H1 (cell line): ENCODE measurements around the gene GOLGA6L25. TPM values are rescaled to one million over a fixed set of nuclear protein-coding genes. Genes with fewer than 3 reads are reported as not detected.
"Not testable (repeated sequence)": the region's sequence is repeated elsewhere in the genome, so short reads cannot be mapped to it uniquely, and the experiment has no call there.

ENCODE experiments used
- CTCF ChIA-PET: fragments of 300-600 bp; sonication (Branson Sonifier 250); formaldehyde crosslinking; loops from one replicate; lab custom pipeline; 2021; ENCODE audit not compliant: partially characterized antibody; lab: Charles Lee
- POLR2A ChIA-PET: fragments of 300-600 bp; sonication (Branson Sonifier 250); formaldehyde crosslinking; loops from one replicate; lab custom pipeline; 2021; ENCODE audit warnings: inconsistent platforms; ENCODE audit not compliant: partially characterized antibody; lab: Charles Lee
- DNase-seq, 2 experiments: peaks; one replicate each; pipeline versions ENCODE4 v3.0.0 to v3.0.0-alpha.2; 2010 to 2022; ENCODE audit warnings: low spot score in 2 of 2, low read depth in 1 of 2, mixed read lengths in 1 of 2
- FAIRE-seq: peaks from 2 replicates; lab custom pipeline; 2011; peaks lifted over from hg19 to GRCh38; lab: Jason Lieb, UNC
- H2AFZ ChIP-seq: 2 replicates; pipeline ENCODE4 v1.8.1; 2012; ENCODE audit warnings: low read length, inconsistent platforms
- H2AK5ac ChIP-seq: 2 replicates; pipeline ENCODE4 v1.6.1; 2013; ENCODE audit warnings: low read depth, low read length
- H2BK120ac ChIP-seq: replicated peaks from 2 replicates; pipeline ENCODE3; 2013; ENCODE audit warnings: low read depth, low read length, inconsistent platforms
- H2BK12ac ChIP-seq: 2 replicates; pipeline ENCODE4 v1.6.1; 2013; ENCODE audit warnings: low read depth, low read length
- H2BK15ac ChIP-seq: 2 replicates; pipeline ENCODE4 v1.6.1; 2013; ENCODE audit warnings: low read length
- H2BK20ac ChIP-seq: 2 replicates; pipeline ENCODE4 v1.6.1; 2013; ENCODE audit warnings: low read length
- H2BK5ac ChIP-seq: 2 replicates; pipeline ENCODE4 v1.6.1; 2013; ENCODE audit warnings: low read depth, low read length
- H3K14ac ChIP-seq: 2 replicates; pipeline ENCODE4 v1.6.1; 2013; ENCODE audit warnings: inconsistent platforms; ENCODE audit not compliant: insufficient read length
- H3K18ac ChIP-seq: 2 replicates; pipeline ENCODE4 v1.6.1; 2013; ENCODE audit warnings: low read length; ENCODE audit errors: extremely low read depth
- H3K23ac ChIP-seq: 2 replicates; pipeline ENCODE4 v1.6.1; 2013; ENCODE audit warnings: inconsistent platforms; ENCODE audit not compliant: insufficient read length
- H3K23me2 ChIP-seq: 2 replicates; pipeline ENCODE4 v1.6.1; 2013; ENCODE audit warnings: low read depth, low read length
- H3K27ac ChIP-seq: 2 replicates; pipeline ENCODE4 v1.6.1; 2011; ENCODE audit warnings: low read depth, low read length, inconsistent platforms
- H3K27me3 ChIP-seq, 4 experiments: replicated peaks in 1 of 4; 1 replicate in 1 of 4; 2 replicates in 3 of 4; pipeline versions ENCODE4 v1.6.1 to v1.8.1; 2011 to 2013; ENCODE audit warnings: low read length in 3 of 4, mild to moderate bottlenecking in 3 of 4, inconsistent platforms in 2 of 4, mixed read lengths in 2 of 4, moderate library complexity in 1 of 4; ENCODE audit not compliant: control insufficient read depth in 3 of 4, insufficient read depth in 3 of 4; ENCODE audit errors: extremely low read depth in 1 of 4
- H3K36me3 ChIP-seq, 4 experiments: 2 replicates each; pipeline versions ENCODE4 v1.6.1 to v1.8.1; 2011 to 2013; ENCODE audit warnings: mild to moderate bottlenecking in 4 of 4, low read length in 3 of 4, moderate library complexity in 2 of 4, control low read depth in 1 of 4, inconsistent platforms in 1 of 4; ENCODE audit not compliant: insufficient read depth in 4 of 4, control insufficient read depth in 2 of 4
- H3K4ac ChIP-seq: replicated peaks from 2 replicates; pipeline ENCODE3; 2013; ENCODE audit warnings: low read length, low read depth, mixed read lengths, inconsistent platforms; ENCODE audit not compliant: insufficient read length
- H3K4me1 ChIP-seq, 4 experiments: replicated peaks in 1 of 4; 1 replicate in 1 of 4; 2 replicates in 3 of 4; pipeline versions ENCODE4 v1.6.1 to v1.8.1; 2011 to 2013; ENCODE audit warnings: low read length in 3 of 4, inconsistent platforms in 2 of 4, mixed read lengths in 1 of 4; ENCODE audit not compliant: insufficient read depth in 4 of 4, control insufficient read depth in 3 of 4
- H3K4me2 ChIP-seq, 2 experiments: 2 replicates each; pipeline versions ENCODE4 v1.6.1 to v1.8.1; 2011 to 2013; ENCODE audit warnings: low read depth in 2 of 2, low read length in 2 of 2, control low read depth in 1 of 2, inconsistent platforms in 1 of 2, mild to moderate bottlenecking in 1 of 2; ENCODE audit not compliant: insufficient read depth in 1 of 2
- H3K4me3 ChIP-seq, 4 experiments: fragments of 200-600, 300-600 bp in 1 of 4; sonication (generic), shearing (Covaris generic), sonication (Bioruptor Twin) in 1 of 4; 2 replicates each; pipeline versions ENCODE4 v1.5.1 to v1.8.1; 2011 to 2016; ENCODE audit warnings: low read length in 4 of 4, low read depth in 3 of 4, control low read depth in 2 of 4, inconsistent platforms in 2 of 4, mild to moderate bottlenecking in 2 of 4, mixed read lengths in 1 of 4, moderate library complexity in 1 of 4; ENCODE audit not compliant: insufficient read depth in 2 of 4; ENCODE audit errors: extremely low read depth in 1 of 4
- H3K56ac ChIP-seq: replicated peaks from 2 replicates; pipeline ENCODE3; 2013; ENCODE audit warnings: low read depth, mild to moderate bottlenecking, mixed read lengths, low read length, inconsistent platforms; ENCODE audit not compliant: insufficient read length
- H3K79me1 ChIP-seq: 2 replicates; pipeline ENCODE4 v1.6.1; 2013; ENCODE audit warnings: low read depth, low read length, control low read depth
- H3K79me2 ChIP-seq, 2 experiments: 2 replicates each; pipeline versions ENCODE4 v1.6.1 to v1.8.1; 2012 to 2013; ENCODE audit warnings: low read length in 2 of 2, mild to moderate bottlenecking in 2 of 2, inconsistent platforms in 1 of 2; ENCODE audit not compliant: insufficient read depth in 2 of 2, control insufficient read depth in 1 of 2
- H3K9ac ChIP-seq, 4 experiments: replicated peaks in 1 of 4; 1 replicate in 1 of 4; 2 replicates in 3 of 4; pipeline versions ENCODE4 v1.6.1 to v1.8.1; 2011 to 2013; ENCODE audit warnings: low read depth in 3 of 4, low read length in 3 of 4, control low read depth in 2 of 4, mild to moderate bottlenecking in 2 of 4, moderate library complexity in 2 of 4, inconsistent platforms in 1 of 4; ENCODE audit errors: extremely low read depth in 1 of 4
- H3K9me3 ChIP-seq, 2 experiments: 2 replicates each; pipeline versions ENCODE4 v1.6.1 to v1.8.1; 2012 to 2013; ENCODE audit warnings: mild to moderate bottlenecking in 2 of 2, moderate library complexity in 2 of 2, control low read depth in 1 of 2, inconsistent platforms in 1 of 2, low read depth in 1 of 2, low read length in 1 of 2, mixed read lengths in 1 of 2; ENCODE audit not compliant: insufficient read depth in 2 of 2
- H4K20me1 ChIP-seq, 2 experiments: replicated peaks in 1 of 2; 2 replicates each; pipeline versions ENCODE3 to v1.8.1; 2011 to 2013; ENCODE audit warnings: inconsistent platforms in 2 of 2, low read length in 2 of 2, mild to moderate bottlenecking in 1 of 2; ENCODE audit not compliant: insufficient read depth in 2 of 2, control insufficient read depth in 1 of 2
- H4K5ac ChIP-seq: 2 replicates; pipeline ENCODE4 v1.6.1; 2013; ENCODE audit warnings: low read length, low read depth, mixed read lengths, inconsistent platforms; ENCODE audit not compliant: insufficient read length
- H4K8ac ChIP-seq: 2 replicates; pipeline ENCODE4 v1.8.0; 2013; ENCODE audit warnings: mild to moderate bottlenecking, moderate library complexity, low read length, inconsistent platforms; ENCODE audit not compliant: insufficient read depth; ENCODE audit errors: extremely low read depth
- H4K91ac ChIP-seq: replicated peaks from 2 replicates; pipeline ENCODE3; 2013; ENCODE audit warnings: low read length, mixed read lengths, inconsistent platforms; ENCODE audit not compliant: insufficient read length
- WGBS, 2 experiments: shearing (Covaris generic) in 1 of 2; methylation state at CpG; one replicate each; pipeline versions ENCODE4 v1.1.6 to v1.1.7; 2013 to 2015; ENCODE audit warnings: low lambda C conversion rate in 2 of 2, mixed read lengths in 2 of 2, inconsistent platforms in 1 of 2, low coverage in 1 of 2, missing lambda C conversion rate in 1 of 2; ENCODE audit not compliant: insufficient replicate concordance in 2 of 2, insufficient coverage in 1 of 2, insufficient read length in 1 of 2; ENCODE audit errors: extremely low coverage in 1 of 2, missing lambda C conversion rate in 1 of 2; 5-methylcytosine and 5-hydroxymethylcytosine counted together
- polyA plus RNA-seq, 7 experiments: library from polyadenylated mRNA; depleted of rRNA in 3 of 7; stranded (reverse) in 5 of 7; unstranded in 2 of 7; fragments of >200 nt in 5 of 7; fragments of 200-250 nt in 2 of 7; gene quantifications; 1 replicate in 5 of 7; 2 replicates in 1 of 7; 4 replicates in 1 of 7; pipeline versions ENCODE4 v1.2.1 to v1.2.3, GENCODE V29; 2011 to 2013; ENCODE audit warnings: missing spikeins in 2 of 7, mixed read lengths in 2 of 7
- total RNA-seq: library from RNA; stranded (reverse); fragmentation: NEBNext Ultra II Directional; extraction: Animal tissue kit (Norgen Biotek cat#: 25700); gene quantifications from 2 replicates; pipeline ENCODE4 v1.2.1, GENCODE V29; 2021

The GOLGA6L25 gene
- total and polyA plus RNA-seq, 2 of the 8 experiments (the other 6 are each of a cell fraction or from before 2014, with no cell fraction given) = not detected

GRCh38 chr15:28573351-28573750 lies 20.0 kb downstream of the GOLGA6L25 start:
- H2AK5ac ChIP-seq, H3K9me3 ChIP-seq, H3K4ac ChIP-seq, H3K4me3 ChIP-seq, H2BK20ac ChIP-seq, H4K91ac ChIP-seq, H2AFZ ChIP-seq, H3K79me1 ChIP-seq, H3K18ac ChIP-seq, H2BK12ac ChIP-seq, H3K27me3 ChIP-seq, H3K36me3 ChIP-seq, H3K14ac ChIP-seq, H4K8ac ChIP-seq, POLR2A ChIA-PET, H3K9ac ChIP-seq, H4K5ac ChIP-seq, H3K56ac ChIP-seq, H4K20me1 ChIP-seq, CTCF ChIA-PET, DNase-seq, H3K4me2 ChIP-seq, H3K4me1 ChIP-seq, H2BK120ac ChIP-seq, H3K27ac ChIP-seq, H2BK5ac ChIP-seq, FAIRE-seq, H3K23ac ChIP-seq, H3K23me2 ChIP-seq, H2BK15ac ChIP-seq, H3K79me2 ChIP-seq: not testable (repeated sequence)
- WGBS, 2 experiments = 98% methylated on average over 10 of the region's 13 CpGs; no CpG with 5 or more reads in 1 of the 2 experiments

- H3K36me3 ChIP-seq, H3K18ac ChIP-seq, H4K91ac ChIP-seq, H4K20me1 ChIP-seq, H2BK20ac ChIP-seq, H2BK15ac ChIP-seq, POLR2A ChIA-PET, H4K8ac ChIP-seq, FAIRE-seq, H3K27ac ChIP-seq, H3K9ac ChIP-seq, H3K4me1 ChIP-seq, H3K23me2 ChIP-seq, H3K79me2 ChIP-seq, H2AK5ac ChIP-seq, DNase-seq, H2BK120ac ChIP-seq, H3K9me3 ChIP-seq, H3K23ac ChIP-seq, H3K27me3 ChIP-seq, H4K5ac ChIP-seq, H3K4ac ChIP-seq, H2BK12ac ChIP-seq, CTCF ChIA-PET, H3K4me3 ChIP-seq, H3K56ac ChIP-seq, H2AFZ ChIP-seq, H3K79me1 ChIP-seq, H2BK5ac ChIP-seq, H3K14ac ChIP-seq: not testable (repeated sequence)
- H3K4me2 ChIP-seq = 0 out of 4 replicates have a peak overlapping the region, but pooled peaks of 1 of the 2 experiments have one; percentile 45
- 14% methylated on average over 1 of the region's 72 CpGs; no CpG with 5 or more reads in 1 of the 2 experiments for WGBS, 2 experiments
Measured at GRCh38 chr15:28588977-28589606, 35.7 kb downstream of the GOLGA6L25 start.
